ENCODE measurements around the gene TNFAIP8L3.

Gene TNFAIP8L3

GRCh38 chr15:51083641-51084166 lies 11.0 kb downstream of the TNFAIP8L3 start:
- no peak overlapping the region for H2AFZ ChIP-seq (ENCODE audit: low read length)

GRCh38 chr15:51082246-51082645 lies 12.5 kb downstream of the TNFAIP8L3 start:
- Histone ChIP-seq H3K79me2 (ENCODE audit: insufficient read depth, low read length) (no peaks in the 10 kb centered on the region), H3F3A (ENCODE audit: low read depth) (no peaks in the 10 kb centered on the region), H3K9ac (ENCODE audit: low read depth, low read length, poor library complexity, severe bottlenecking) (no peak overlapping the region), H3K4me3 (ENCODE audit: low read length, poor library complexity, severe bottlenecking) (no peak overlapping the region), H3K9me2 (replicated peaks; ENCODE audit: low read depth, low read length) (no peaks in the 10 kb centered on the region), H3K9me3 (ENCODE audit: insufficient read depth, low read depth, low read length) (no peaks in the 10 kb centered on the region), H4K20me1 (ENCODE audit: insufficient read depth, low read length, poor library complexity, severe bottlenecking) (no peaks in the 10 kb centered on the region), H3K4me1 (ENCODE audit: insufficient read depth, low read length, poor library complexity, severe bottlenecking) (no peaks in the 10 kb centered on the region), H3K4me2 (ENCODE audit: low read depth, low read length, poor library complexity, severe bottlenecking) (no peak overlapping the region), H2AFZ (ENCODE audit: low read length) (no peak overlapping the region), H3K36me3 (ENCODE audit: insufficient read depth, low read length) (no peaks in the 10 kb centered on the region), H3K27me3 (ENCODE audit: insufficient read depth, low read length, poor library complexity, severe bottlenecking) (no peaks in the 10 kb centered on the region)
- TF ChIP-seq EZH2phosphoT487 (IDR thresholded peaks at IDR 0.05; ENCODE audit: borderline replicate concordance) (no peak), CTCF (conservative IDR thresholded peaks at IDR 0.05; ENCODE audit: low read length) (no peak)

More at GRCh38 chr15:51083641-51084166, 11.0 kb downstream of the TNFAIP8L3 start:
- Histone ChIP-seq H3K9me2 (replicated peaks; ENCODE audit: low read depth, low read length) (no peaks in the 10 kb centered on the region), H3K9me3 (ENCODE audit: insufficient read depth, low read depth, low read length) (no peaks in the 10 kb centered on the region), H3K4me1 (ENCODE audit: insufficient read depth, low read length, poor library complexity, severe bottlenecking) (no peaks in the 10 kb centered on the region), H3K36me3 (ENCODE audit: insufficient read depth, low read length) (no peaks in the 10 kb centered on the region), H3K4me2 (ENCODE audit: low read depth, low read length, poor library complexity, severe bottlenecking) (no peak overlapping the region), H3F3A (ENCODE audit: low read depth) (no peaks in the 10 kb centered on the region), H4K20me1 (ENCODE audit: insufficient read depth, low read length, poor library complexity, severe bottlenecking) (no peaks in the 10 kb centered on the region), H3K79me2 (ENCODE audit: insufficient read depth, low read length) (no peaks in the 10 kb centered on the region), H3K27me3 (ENCODE audit: insufficient read depth, low read length, poor library complexity, severe bottlenecking) (no peaks in the 10 kb centered on the region), H3K4me3 (ENCODE audit: low read length, poor library complexity, severe bottlenecking) (no peak overlapping the region), H3K9ac (ENCODE audit: low read depth, low read length, poor library complexity, severe bottlenecking) (no peak overlapping the region)
- TF ChIP-seq EZH2phosphoT487 (IDR thresholded peaks at IDR 0.05; ENCODE audit: borderline replicate concordance) = no peak
- TF ChIP-seq CTCF (conservative IDR thresholded peaks at IDR 0.05; ENCODE audit: low read length) = no peak

- Histone ChIP-seq H3K79me2 (ENCODE audit: insufficient read depth, low read length) (no peaks in the 10 kb centered on the region), H4K20me1 (ENCODE audit: insufficient read depth, low read length, poor library complexity, severe bottlenecking) (no peaks in the 10 kb centered on the region), H3K9ac (ENCODE audit: low read depth, low read length, poor library complexity, severe bottlenecking) (no peak overlapping the region), H2AFZ (ENCODE audit: low read length) (no peak overlapping the region), H3K9me2 (replicated peaks; ENCODE audit: low read depth, low read length) (no peaks in the 10 kb centered on the region), H3K9me3 (ENCODE audit: insufficient read depth, low read depth, low read length) (no peaks in the 10 kb centered on the region), H3K4me2 (ENCODE audit: low read depth, low read length, poor library complexity, severe bottlenecking) (no peak overlapping the region), H3F3A (ENCODE audit: low read depth) (no peaks in the 10 kb centered on the region), H3K4me3 (ENCODE audit: low read length, poor library complexity, severe bottlenecking) (no peak overlapping the region), H3K27me3 (ENCODE audit: insufficient read depth, low read length, poor library complexity, severe bottlenecking) (no peaks in the 10 kb centered on the region), H3K4me1 (ENCODE audit: insufficient read depth, low read length, poor library complexity, severe bottlenecking) (no peaks in the 10 kb centered on the region), H3K36me3 (ENCODE audit: insufficient read depth, low read length) (no peaks in the 10 kb centered on the region)
- no peak for TF ChIP-seq EZH2phosphoT487 (IDR thresholded peaks at IDR 0.05; ENCODE audit: borderline replicate concordance)
- no peak for TF ChIP-seq CTCF (conservative IDR thresholded peaks at IDR 0.05; ENCODE audit: low read length)
Measured at GRCh38 chr15:51080286-51080685, 14.4 kb downstream of the TNFAIP8L3 start.

Data from Loucy (cell line).